Activated CD4-positive, alpha-beta T cell treated with anti-CD3 and anti-CD28 coated beads, Interleukin-2, amount 50 U/mL, for 16 hours (primary cell): Measurements from ENCODE around the gene MDM4.

Experiments
- DNase-seq: peaks from one replicate; pipeline ENCODE4 v3.0.0-alpha.2; 2020

The MDM4 gene

DNA sequence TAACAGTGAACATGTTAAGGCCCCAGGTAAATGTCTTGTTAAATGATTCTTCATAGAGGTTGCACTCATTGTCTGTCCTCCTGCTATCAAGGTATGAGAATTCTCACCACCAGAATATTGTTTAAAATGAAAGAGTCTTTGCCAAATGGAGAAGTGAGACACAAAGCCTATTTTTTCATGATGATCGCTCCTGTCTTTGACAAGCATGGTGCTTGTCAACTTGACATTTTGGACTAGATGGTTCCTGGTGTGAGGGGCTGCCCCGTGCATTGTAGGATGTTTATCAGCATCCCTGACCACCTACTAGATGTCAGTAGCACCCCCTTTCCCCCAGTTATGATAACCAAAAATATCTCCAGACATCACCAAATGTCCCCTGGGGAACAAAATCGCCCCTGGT, 65.6 kb downstream of the MDM4 start:
- no peak for DNase-seq

DNA sequence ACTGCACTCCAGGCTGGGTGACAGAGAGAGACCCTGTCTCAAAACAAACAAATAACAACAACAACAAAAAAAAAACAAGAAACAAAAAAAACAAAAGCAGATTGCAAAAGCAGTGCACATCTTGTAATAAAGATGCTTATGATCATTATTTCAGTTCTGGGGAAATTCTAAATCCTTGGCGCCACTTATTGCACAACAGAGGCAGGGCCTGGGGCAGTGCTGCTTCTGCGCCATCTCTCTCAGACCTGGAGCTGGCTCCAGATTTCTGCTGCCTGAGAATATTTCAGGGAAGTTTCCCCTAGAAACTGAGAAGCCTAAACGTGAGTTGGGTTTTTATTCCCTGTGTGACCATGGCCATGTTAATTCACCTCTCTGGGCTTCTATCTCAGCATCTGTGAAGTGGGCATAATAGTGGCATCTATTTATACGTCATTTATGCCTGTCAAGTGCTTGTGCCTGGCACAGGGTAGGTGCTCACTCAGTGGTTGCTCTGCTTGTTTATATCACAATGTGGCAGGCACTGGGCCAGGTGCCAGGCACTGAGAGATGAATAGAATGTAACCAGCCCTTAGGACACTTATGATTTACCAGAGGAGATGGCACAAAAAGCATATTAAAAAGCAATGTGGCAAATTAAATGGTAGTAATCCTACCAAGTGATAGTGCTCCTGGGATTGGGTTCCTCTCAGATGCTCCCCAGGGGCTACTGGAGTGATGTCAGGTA, 67.9 kb downstream of the MDM4 start:
- DNase-seq, result no peak

DNA sequence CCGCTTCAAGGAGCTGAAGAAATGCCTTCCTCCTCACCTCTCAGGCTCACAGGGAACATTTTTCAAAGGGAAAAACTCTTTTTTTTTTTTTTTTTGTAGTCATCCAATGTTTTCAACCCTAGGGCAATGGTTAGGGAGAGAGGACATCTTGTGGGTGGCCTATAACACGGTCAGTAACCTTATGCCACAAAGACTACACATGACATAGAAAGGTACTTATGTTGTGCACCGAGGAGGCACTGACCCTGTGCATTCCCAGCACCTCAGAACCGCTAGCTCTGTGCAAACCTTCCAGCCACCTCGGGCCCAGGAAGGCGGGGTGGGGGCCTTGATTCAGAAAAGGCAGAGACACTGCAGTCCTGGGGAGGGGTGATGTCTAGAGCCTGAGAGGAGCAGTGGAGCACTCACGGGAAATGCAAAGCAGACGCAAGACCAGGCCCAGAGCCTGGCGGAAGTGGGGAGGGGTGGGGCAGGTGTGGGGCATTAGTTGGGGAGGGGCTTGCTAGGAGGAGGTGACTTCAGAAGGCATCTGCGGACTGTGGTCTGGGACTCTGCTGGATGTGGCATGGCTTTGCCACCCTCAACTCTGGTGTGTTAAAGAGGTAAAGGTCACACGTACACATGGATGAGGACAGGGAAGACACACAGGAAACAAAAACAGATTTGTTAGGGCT, 68.6 kb downstream of the MDM4 start:
- peak; percentile 18 for DNase-seq

DNA sequence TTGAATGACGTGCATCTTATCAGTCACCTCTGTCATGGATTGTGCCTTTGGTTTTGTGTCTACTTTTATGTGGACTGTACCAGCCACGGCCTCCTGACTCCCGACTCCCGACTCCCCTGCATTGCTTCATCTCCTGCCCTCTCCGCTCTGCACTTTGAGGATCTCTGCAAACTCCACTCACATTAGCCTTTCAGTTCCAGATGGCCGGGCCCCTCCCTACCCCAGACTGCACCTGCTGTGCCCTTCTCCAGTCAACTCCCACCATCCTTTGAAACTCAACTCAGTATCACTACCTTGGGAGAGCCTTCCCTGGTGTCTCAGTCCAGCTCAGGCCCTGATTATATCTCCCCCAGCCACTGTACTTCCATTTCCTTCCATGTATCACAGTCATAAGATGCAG, 71.4 kb downstream of the MDM4 start:
- DNase-seq, result no peak

DNA sequence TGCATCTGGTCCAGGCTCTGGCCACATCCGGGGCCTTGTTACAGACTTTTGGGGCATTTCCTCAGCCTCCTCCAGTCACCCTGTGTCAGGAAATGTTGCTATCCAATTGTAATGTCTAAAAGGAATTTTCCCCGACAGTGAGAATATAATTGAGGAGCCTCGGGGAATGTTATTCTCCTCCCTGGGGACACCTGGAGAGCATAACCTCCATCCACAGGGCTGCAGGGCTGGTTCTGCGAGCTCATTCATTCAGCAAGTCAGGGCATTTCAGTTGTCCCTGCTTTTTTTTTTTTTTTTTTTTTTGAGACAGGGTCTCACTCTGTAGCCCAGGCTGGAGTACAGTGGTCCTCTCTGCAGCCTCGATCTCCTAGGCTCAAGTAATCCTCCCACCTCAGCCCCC, 72.6 kb downstream of the MDM4 start:
- no peak for DNase-seq

DNA sequence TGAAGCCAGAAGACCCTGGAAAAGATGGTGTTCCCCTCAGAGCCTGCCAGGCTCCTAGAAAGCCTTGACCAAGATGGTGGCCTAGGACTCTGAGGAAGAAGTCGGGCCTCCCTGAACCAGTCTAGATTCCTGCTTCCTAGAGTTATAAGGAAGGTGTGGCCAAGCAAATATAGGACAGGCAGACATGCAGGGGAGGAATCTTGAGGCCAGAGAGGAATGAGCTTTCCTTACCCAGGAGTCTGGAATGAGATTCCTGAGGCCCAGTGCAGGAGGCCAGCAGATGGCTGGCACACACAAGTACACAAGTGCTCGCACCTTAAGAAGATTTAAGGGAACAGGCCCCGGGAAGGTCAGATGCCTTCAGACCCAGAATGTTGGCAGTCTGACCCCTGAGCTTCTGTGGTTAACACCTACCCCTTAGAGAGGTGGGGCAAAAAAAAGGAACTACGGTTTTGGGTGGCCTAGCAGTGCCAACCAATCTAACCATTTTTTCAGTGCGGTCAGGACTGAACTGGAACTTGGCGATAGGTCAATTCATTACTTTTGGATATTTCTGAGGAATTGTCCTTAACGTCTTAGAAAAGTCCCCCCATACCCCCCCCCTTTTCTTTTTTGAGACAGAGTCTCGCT, 73.3 kb downstream of the MDM4 start:
- DNase-seq, result no peak

DNA sequence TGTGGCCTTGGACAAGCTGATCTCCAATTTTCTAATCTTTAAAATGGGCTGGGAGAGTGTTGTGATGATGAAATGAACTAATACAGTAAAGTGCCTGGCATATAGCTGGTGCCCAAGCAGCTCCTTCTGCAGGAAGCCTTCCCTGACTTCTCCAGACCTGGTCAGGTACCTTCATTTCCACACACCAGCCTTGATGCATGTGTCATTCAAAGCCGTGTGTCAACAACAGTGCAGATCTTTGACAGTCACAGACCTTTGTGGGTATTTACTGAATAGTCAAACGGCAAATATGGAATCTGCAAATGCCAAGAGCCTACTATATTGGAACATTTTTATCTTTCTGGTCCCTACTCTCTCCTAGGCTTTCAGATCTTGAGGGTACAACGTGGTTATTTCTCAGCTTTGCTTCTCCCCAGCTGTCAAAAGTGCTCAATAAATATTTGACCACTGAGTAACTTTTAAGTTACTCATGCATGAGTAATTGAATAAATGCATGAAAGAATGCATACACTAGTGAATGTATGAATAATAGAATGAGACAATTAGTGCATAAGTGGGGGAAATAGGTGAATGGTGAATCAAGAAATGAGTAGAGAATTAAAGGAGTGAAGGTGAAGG, 75.4 kb downstream of the MDM4 start:
- no peak for DNase-seq

DNA sequence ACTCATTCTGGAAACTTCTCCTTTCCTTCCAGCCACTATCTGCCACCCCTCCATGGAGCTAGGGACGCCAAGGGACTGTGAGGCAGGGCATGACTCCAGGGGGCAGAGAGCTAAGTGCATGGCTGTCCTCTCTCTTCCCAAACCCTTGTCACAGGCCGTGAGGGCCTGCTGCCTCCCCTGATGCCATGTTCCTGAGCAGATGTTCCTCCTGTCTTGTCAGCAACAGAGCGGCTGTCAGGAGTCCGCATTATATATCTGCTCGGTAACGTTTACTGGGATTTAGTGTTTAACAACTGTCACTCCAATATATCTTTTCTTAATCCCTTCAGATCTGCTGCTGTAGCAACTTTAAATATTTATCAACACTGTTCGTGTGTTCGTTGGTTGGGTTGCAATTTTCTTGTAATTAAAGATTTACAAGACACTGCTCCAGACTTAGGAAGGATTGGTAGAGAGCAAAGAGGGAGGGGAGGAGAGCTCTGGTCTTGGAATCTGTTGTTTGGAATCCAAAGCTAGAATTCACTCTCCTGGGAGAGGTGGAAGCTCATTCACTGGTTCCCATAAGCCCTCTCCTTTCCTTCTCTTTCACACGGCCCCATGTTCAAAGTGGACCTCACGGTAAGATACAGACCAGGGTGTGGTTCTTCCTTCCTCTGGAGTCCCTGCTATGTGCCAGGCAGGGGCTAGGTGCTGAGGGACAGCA, 76.2 kb downstream of the MDM4 start:
- DNase-seq, result no peak

DNA sequence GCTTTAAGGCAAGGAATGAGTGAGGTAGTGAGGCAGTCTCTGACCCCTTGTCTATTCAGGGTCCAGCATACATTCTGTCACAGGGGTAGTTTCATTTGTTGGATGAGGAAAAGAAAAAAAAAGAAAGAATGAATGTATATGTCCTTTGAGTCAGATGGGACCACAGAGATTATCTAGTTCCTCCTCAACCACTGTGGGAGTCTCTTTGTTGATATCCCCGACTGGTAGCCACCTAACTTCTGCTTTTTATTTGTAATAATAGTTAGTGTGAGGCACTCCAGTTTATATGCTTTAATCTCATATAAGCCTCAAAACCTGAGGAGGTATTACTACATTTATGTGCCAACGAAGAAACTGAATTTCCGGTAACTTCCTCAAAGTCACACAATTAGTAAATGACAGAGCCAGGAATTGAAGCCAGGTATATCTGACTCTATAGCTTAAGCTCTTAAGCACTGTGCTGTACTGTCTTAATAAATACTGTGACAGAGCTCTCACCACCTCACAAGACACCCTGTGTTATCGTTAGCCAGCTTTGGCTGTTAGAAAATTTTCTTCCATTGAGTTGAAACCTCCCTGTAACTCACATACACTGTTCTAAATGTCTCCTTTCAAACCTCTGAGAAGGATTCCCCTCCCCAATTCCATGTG, 82.2 kb downstream of the MDM4 start:
- no peak for DNase-seq

DNA sequence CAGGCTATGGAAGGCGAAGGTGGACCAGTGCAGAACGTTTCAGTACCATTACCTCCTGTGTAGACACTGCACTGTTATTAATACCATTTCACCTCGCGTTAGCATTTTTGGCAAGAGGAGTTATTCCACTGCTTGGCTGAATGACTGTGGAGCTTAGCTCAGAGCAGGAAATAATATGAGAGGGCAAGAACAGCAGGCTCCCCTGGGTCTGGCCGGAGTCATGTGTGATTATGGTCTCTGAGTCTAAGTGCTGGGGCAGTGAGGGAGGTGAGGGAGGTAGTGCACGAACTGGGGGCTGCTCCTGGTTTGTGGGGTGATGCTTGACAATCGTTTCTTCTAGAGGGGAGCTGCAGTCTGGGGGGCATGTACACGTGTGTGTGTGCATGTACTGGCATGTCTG, 82.9 kb downstream of the MDM4 start:
- no peak for DNase-seq

DNA sequence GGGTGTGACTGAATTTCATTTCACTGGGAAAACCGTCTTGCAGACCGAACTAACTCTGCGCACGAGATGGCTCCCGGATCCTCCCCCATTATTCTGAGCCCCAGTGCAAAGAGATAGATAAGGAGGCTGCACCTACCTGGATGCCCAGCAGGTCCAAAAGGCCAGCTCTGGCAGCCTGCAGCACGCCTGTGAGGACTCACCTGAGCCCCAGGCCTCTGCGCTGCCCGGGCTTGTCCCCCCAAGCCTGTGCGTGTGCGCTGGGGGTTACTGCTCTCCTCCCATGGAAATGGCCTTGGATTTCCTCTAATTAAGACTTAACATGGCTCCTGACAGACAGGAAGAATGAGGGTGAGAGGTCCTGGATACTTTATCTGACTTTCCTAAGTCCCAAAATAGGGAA, 83.4 kb downstream of the MDM4 start:
- DNase-seq, result no peak

DNA sequence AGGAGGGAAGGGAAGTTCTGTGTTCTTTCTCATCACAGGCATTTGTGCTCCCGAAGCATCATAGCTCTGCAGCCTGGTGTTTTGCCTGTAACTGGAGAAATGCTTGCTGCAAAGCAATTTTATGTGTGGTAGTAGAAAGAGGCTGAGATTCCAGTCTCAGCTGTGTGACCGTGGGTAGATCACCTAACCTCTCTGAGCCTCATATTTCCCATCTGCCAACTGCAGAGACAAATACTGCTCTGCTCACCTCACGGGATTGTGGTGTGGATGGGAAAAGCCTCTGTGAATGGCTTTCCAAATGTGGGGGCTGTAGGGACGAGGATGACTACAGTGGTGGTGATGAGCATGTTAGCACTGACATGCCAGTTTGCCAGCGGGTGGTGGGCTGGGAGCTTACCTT, 84.0 kb downstream of the MDM4 start:
- DNase-seq, result no peak

DNA sequence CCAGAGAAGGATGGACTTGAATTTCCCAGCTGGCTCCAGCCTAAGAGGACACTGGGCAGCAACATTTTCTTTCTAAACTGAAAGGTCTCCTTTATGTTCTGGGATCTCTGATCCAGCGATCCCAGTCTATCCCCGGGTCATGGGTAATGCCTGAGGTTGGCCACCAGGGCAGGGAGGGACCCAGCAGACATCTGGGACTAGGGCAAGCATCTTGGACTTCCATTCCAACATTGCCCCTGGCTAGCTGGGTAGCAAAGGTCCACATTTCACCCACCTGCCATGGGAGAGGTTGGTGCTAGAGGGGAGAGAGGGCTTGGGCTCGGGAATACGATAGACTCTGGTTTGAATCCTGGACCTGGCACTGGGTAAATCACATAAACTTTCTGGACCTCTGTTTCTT, 84.8 kb downstream of the MDM4 start:
- DNase-seq, result no peak

DNA sequence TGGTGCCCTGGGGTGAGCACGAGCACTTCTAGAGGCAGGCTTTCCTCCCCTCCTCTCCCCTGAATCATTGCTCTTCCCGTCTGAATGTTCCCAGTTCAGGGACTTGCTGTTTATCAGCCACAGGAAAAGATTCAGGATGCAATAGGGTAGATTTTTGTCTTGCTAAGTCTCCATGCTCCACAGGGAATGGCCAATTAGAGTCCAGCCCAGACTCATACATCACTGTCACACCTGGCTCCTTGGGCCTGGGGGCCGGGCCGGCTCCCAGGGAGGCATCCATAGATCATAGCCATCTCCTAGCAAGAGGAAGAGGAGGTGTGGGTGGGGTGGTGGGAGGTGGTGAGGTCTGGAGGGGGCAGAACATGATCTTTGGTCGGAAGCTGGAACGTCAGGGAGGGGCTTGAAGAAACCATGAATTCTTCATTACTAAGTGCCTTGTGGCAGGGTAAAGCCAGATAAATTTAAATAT, 85.9 kb downstream of the MDM4 start:
- DNase-seq, result no peak

DNA sequence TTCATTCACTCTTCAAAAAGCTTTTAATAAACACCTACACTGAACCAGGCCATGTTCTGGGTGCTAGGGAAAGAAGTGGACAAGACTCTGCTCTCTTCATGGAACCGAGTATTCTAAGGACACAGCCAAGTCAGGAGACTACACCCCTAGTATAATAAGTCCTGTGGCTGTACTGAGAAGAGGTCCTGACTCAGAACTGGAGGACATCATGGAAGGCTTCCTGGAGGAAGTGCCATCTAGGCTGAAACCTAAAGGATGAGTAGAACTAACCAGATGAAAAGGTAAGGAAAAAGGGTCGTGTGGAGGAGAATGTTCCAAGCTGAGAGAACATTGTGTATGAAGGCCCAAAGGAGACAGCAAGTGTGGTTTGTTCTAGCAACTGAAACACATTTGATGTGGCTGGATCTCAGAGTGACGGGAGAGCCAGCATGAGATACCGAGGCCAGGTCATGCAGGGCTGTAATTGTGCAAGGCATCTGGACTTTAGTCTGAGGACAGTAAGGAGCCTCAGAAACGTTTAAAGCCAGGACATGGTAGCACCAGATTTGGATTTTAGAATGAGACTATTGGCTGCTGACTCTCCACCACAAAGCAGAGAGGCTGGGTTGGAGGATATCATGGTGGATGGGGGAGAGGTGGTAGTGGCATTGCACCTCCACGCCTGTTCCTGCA, 86.8 kb downstream of the MDM4 start:
- DNase-seq, result no peak

DNA sequence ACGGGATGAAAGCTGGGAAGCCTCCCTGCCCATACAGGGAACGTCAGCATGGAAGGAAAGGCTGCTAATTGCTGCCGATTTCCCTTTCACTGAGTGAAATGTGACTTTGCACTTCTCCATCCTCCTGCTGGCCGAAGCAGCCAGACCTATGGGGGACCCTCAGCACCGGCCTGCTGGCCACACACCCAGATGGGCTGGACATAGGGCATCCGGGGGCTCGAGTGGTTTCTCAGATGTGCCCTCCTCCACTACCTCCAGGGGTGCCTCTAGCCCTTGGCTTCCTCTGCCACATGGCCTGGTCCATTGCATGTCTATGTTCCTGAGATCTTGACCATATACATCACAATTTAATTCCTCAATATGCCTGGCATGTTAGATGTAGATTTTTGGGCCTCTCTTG, 89.6 kb downstream of the MDM4 start:
- DNase-seq, result no peak
